Activated CD4-positive, alpha-beta T cell treated with anti-CD3 and anti-CD28 coated beads for 4 hours (primary cell): ENCODE measurements around the gene CDK11A.
A peak's percentile ranks its signal among the peaks of the same experiment; 100 is the strongest.

ENCODE experiments used
- DNase-seq, 2 donors: peaks; one replicate each; pipeline ENCODE4 v3.0.0-alpha.2; 2020

CDK11A gene

GRCh38 chr1:1658583-1659549 is 65.3 kb downstream of the CDK11A start, which contains the start of gene CDK11B:
Gene CDK11B (minus strand): TSS chr1:1659004. CDS start chr1:1657485, 1,519 bp downstream.
- peak; percentile 93 to 99 for DNase-seq
